ENCODE results near the gene TNFRSF13B. TPM values are rescaled to one million over a fixed set of nuclear protein-coding genes. Genes with fewer than 3 reads are reported as not detected.
"Not testable (repeated sequence)": the region's sequence is repeated elsewhere in the genome, so short reads cannot be mapped to it uniquely, and the experiment has no call there.

Gene TNFRSF13B
- total RNA-seq, 1 donor from 2014 or later = not detected

- peak in 1 of 2 donors; percentile 38 for DNase-seq (ENCODE audit: low read depth in 2 of 2)
Observed at GRCh38 chr17:17004997-17005614, 33.2 kb upstream of the TNFRSF13B start.

DNA sequence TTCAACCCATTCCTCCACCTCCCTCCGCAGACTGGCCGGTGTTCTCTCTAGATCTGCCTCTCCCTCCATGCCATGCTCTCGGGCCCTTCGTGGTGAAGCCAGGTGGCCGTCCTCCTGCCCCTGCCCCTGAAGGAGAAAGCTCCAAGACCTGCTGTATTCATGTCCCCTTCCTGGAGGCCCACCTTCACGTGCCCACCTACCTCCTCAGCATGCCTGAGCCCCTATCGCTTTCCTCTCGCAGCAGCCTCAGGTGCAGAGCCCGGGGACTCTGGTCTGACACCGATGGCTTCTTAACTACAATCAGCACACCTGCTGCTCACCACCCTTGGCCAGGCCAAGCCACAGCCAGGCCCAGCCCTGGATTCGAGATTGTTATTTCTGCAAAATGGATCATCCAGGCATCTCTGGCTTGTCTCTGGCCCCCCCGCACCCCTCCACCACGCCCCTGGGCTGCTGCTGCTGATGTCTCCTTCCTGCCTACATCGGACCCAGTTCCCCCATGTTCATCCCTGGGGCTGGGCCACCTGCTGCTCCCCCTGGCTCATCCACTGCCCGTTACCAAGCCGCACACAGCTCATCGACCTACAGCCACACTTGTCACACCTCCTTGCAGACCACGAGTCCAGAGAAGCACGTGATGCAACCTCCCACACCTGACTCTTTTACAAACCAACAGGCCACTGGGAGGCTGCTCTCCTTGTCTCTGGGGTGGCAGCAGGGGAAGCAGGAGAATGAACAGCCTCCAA, 32.5 kb upstream of the TNFRSF13B start:
- peak in 1 of 2 donors; percentile 27 for DNase-seq (ENCODE audit: low read depth in 2 of 2)

GRCh38 chr17:17002731-17003715, 31.1 kb upstream of the TNFRSF13B start:
- not testable (repeated sequence) for DNase-seq (ENCODE audit: low read depth in 2 of 2)

- peak; percentile 47 to 67 for DNase-seq (ENCODE audit: low read depth in 2 of 2)
Observed at GRCh38 chr17:17001874-17002520, 30.1 kb upstream of the TNFRSF13B start.

DNA sequence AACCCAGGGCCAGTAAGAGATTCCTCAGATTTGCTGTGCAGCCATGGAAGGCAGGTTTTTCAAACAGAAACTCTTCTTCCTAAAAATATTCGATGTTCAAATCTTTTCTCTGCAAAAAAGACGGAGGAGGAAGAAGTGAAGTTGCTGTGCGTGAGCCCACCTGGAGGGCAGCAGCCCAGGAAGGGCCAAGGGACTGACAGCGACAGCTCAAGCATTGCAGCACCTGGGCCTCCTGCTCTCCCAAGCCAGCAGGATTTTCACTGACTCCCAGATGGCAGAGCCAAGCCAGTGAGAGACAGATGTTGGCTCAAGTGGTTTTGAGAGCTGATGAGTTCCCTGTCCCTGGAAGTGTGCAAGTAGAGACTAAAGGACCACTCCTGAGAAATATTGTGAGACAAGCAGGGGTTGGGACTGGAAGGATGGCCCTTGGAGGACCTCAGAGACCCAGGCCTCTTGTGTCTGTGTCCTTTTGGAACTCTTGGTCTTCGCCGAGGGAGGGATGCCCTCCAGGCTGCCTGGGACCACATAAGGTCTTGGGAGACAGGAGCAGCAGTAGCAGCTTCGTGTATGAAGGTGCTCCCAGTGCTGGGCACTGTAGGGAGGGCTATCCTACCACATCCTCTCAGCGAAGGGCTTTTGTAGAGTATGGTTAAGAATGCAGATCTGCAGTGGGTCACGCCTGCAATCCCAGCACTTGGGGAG, 29.3 kb upstream of the TNFRSF13B start:
- no peak for DNase-seq (ENCODE audit: low read depth in 2 of 2)

GRCh38 chr17:16999931-17000625, 28.2 kb upstream of the TNFRSF13B start:
- DNase-seq (ENCODE audit: low read depth in 2 of 2) = no peak

- peak; percentile 56 to 67 for DNase-seq (ENCODE audit: low read depth in 2 of 2)
Observed at GRCh38 chr17:16997514-16998429, 25.9 kb upstream of the TNFRSF13B start.

DNA sequence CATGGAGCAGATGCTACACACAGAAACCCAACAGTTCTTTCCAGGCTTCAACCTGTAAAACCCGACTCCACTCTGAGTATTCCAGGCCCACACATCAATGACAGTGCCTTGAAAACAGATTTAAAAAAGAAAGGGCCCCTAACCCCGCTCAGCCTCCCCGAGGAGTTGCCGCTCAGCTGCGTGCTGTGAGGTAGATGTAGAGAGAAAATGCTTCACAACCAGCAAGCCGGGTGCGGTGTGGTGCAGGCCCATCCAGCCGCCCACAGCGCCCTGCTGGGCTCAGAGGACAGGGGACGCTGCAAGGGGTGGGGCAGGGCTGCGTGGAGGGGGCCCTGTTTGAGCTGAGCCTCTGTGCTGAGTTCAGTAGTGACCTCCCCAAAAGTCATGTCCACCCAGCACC, 24.8 kb upstream of the TNFRSF13B start:
- not testable (repeated sequence) for DNase-seq (ENCODE audit: low read depth in 2 of 2)

DNA sequence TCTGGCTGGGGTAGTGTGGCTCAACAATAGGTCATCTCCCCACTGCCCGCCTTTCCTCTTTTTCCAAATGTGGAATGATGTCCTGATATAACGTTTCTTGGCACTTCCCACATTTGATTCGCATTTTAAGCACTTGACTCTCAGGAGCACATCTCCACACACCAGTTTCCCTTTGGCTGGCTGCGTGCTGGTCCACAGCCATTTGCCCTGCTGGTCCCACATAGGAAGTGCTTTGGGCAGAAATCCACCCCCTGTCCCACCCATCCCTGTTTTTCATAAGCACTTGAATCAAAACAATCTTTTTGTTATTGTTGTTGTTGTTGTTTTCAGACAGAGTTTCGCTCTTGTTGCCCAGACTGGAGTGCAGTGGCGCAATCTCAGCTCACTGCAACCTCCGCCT, 24.0 kb upstream of the TNFRSF13B start:
- DNase-seq (ENCODE audit: low read depth in 2 of 2) = no peak

- DNase-seq (ENCODE audit: low read depth in 2 of 2) = no peak
Observed at GRCh38 chr17:16994631-16995030, 22.7 kb upstream of the TNFRSF13B start.

DNA sequence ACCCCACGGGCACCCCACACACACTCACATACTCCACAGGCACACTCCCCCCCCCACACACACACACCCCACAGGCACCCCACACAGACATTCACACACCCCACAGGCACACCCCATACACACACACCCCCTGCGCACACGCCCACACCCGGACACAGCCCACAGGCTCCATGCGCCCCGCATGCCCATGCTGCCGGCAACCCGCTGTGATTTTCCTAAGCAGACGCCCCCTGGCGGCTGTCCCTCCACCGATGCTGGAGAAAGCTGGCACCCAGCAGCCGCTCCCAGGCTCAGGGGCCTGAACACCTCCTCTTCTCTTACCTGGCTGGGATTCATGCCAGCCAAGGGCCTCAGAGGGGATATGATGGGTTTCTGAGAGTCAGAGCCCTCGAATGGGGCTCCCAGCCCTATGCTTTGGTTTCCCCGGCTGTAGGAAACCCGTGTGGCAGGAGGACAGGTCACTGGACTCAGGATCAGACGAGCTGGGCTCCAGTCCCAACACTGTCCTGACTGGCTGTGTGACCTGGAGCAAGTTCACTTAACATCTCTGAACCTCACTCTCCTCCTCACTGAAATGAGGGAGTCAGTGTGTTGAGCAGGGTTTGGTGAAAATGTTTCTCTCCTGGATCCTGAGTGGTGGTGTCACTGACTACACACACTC, 19.6 kb upstream of the TNFRSF13B start:
- DNase-seq (ENCODE audit: low read depth in 2 of 2) = peak; percentile 75 to 81

DNA sequence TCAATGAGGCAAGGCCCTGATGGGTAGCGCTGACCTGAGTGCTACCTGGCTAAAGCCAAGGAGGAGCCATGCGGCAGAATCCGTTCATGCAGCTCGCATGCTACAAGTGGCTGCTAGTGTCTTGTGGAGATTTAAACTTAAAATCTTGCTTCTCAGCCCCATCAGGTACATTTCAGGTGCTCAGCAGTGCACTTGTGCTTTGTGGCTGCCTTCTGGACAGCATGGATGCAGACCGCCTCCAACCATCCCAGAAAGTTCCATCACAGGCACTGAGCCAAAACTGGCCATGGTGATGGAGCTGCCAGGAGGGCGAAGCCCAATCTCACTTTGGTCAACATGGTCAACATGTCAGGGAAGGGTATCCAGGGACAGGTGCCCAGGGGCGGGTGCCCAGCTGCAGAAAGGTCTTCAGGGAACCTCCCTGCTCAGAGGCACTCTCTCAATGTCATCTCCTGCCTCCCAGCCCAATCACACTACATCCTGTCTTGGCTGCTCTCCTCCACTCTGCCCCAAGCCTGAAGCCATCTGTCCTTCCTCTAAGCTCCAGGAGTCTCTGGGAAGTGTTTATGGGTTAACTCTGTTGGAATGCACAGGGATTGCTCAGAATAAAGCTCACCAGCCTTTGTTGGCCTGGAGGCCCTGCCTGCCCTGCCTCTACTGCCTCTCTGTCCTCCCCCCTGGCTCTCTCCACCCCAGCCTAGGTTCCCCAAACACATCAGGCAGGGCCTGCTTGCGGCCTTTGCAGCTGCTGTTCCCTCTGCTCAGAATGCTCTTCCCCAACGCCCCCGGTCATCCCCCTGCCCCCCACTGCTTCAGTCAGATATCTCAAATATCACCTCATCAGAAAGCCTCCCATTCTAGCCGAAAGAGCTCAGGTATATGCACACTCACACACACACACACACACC, 18.3 kb upstream of the TNFRSF13B start:
- no peak for DNase-seq (ENCODE audit: low read depth in 2 of 2)

DNA sequence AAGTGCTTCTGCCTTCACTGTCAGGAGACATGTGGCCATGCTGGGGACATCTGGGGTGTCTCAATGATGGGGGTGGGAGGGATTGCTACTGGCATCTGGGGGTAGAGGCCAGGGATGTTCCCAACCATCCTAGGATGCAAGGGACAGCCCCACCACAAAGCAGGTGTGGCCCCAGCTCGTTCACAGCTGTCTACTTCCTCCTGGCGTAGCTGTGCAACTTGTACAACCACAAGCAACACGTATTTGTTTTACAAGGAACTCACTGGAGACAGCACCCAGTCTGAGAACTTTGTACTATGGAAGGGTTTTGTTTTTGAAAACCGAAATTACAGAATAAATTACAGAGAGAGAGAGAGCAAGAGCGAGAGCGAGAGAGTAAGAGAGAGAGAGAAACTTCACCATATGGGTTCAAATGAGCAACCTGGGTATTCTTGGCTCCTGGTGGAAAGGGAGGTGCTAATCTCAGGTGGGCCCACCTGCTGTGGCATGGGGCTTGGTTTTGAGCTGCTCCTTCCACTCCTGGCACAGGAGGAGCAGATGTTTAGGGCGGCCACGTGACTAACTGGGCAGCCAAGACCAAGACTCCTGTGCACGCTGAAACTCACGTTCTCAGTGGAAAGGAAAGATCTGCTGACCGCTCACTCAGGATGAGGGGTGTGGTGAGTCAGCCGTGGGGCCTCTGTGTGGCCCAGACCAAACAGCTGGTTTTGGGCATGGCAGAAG, 17.5 kb upstream of the TNFRSF13B start:
- no peak for DNase-seq (ENCODE audit: low read depth in 2 of 2)

DNA sequence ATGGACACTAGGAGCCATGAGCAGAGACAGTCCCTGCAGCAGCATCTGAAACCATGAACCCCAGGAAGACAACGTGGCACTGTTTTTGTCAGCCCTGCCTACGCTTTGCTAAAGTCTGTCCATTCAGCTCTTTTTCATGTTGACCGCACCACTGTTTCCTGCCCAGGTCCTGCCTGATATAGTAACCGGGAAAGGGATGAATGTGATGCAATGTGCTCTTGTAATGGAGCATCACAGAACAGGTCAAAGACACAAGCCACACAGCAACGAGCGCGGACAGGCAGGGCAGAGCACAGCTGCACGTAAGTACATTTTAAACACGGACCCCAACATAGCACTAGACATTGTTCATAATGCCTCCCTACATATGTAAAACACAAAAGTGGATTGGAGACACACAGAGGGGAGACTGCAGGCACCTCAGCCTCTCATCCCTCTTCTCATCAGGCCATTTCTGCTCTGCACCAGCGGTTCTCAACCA, 16.9 kb upstream of the TNFRSF13B start:
- DNase-seq (ENCODE audit: low read depth in 2 of 2) = peak in 1 of 2 donors; percentile 85

DNA sequence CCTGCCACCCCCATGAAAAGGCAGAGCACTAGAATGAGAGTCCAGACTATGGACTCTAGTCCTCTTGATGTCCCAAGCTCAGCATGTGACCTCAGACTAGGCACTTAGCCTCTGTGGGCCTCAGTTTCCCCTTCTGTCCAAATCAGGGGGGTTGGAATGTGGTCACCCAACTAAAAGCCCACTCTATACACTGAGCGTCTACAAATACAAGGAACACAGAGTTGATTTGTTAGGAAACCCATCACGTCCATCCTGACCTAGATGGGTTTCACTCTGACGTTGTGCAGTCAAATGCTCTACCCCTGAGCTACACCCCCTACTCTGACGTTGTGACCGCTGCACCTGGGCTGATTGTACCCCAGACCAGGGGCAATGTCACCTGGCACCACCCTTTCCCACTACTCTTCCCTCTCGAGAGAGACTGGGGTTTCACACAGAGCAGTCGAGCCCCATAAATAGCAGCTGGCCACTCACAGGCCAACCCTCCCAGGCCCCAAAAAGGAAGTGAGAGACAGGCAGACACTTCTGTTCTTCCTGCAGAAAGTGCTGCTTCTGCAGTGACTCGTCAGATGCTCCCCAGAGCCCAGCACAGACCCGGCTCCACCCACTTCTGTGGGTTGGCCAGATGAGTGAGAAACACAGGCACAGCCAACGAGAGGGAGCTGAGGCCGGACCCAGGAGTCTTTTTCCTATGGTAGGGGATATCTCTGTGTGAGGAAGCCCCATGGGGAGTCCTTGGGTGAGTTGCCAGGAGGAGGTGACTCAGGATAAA, 16.1 kb upstream of the TNFRSF13B start:
- DNase-seq (ENCODE audit: low read depth in 2 of 2) = peak; percentile 33 to 37

All from lung microvascular endothelial cell (primary cell).